Measurements from ENCODE around the gene INTS4. TPM values are rescaled to one million over a fixed set of nuclear protein-coding genes. Genes with fewer than 3 reads are reported as not detected.

The INTS4 gene
- total and polyA plus RNA-seq, 8 donors: 31.1 to 63.9 (median 51.9) TPM

DNA sequence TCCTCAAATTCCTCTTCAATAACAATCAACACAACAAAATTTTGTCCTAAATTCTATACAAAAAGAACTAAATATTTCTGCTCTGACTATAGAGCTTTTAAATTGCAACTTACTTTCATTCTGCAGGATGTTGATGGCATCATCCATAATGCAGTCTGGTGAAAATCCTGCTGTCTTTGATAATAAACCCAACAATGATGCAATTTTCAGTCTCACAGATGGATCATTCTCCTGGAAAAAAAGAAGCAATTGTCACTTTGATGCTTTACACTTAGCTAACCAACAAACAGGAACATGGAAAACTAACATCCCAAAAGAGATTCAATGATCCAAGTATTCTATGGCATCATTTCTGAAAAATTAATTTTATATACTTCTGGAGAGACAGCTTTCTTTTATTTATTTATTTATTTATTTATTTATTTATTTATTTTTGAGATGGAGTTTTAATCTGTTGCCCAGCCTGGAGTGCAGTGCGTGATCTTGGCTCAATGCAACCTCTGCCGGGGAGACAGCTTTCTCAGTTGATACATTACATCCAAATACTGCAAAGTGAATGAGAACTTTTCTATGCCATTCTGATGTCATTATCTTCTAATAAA lies 13.0 kb downstream of the INTS4 start:
- TF ChIP-seq, protein P1, sequence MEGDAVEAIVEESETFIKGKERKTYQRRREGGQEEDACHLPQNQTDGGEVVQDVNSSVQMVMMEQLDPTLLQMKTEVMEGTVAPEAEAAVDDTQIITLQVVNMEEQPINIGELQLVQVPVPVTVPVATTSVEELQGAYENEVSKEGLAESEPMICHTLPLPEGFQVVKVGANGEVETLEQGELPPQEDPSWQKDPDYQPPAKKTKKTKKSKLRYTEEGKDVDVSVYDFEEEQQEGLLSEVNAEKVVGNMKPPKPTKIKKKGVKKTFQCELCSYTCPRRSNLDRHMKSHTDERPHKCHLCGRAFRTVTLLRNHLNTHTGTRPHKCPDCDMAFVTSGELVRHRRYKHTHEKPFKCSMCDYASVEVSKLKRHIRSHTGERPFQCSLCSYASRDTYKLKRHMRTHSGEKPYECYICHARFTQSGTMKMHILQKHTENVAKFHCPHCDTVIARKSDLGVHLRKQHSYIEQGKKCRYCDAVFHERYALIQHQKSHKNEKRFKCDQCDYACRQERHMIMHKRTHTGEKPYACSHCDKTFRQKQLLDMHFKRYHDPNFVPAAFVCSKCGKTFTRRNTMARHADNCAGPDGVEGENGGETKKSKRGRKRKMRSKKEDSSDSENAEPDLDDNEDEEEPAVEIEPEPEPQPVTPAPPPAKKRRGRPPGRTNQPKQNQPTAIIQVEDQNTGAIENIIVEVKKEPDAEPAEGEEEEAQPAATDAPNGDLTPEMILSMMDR (IDR thresholded peaks at IDR 0.05): no peak
- Histone ChIP-seq H3K4me1 (no peaks in the 10 kb centered on the region), H3K27me3 (no peaks in the 10 kb centered on the region), H3K9me3 (no peaks in the 10 kb centered on the region), H3K27ac (no peak overlapping the region), H3K4me3 (no peak overlapping the region), H3K36me3 (peaks cover 0 to 53% of the 10 kb centered on the region in 2 donors)
- ATAC-seq: no peak
- no peak for DNase-seq
- intact Hi-C loops (cut with DNase I): no loop called here

DNA sequence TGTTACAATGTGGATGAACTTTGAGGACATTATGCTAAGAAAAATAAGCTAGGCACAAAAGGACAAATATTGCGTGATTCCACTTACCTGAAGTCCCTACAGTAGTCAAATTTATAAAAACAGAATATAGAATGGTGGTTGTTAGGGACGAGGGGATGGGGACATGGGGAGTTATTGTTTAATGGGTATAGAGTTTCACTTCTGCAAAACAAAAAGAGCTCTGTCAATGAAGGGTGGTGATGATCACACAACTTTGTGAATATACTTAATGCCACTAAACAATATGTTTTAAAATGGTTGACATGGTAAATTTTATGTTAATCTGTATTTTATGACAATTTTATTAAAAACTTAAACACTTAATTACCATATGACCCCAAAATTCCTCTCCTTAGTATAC lies 26.1 kb downstream of the INTS4 start:
- H3K27me3 ChIP-seq: no peaks in the 10 kb centered on the region
- ATAC-seq (no peak), DNase-seq (no peak)
- H3K27ac ChIP-seq: no peak overlapping the region
- no peak overlapping the region for H3K4me3 ChIP-seq
- no peaks in the 10 kb centered on the region for H3K4me1 ChIP-seq
- intact Hi-C loops (cut with DNase I): no loop called here
- peaks cover 0 to 19% of the 10 kb centered on the region in 2 donors for H3K36me3 ChIP-seq
- TF ChIP-seq, protein P1 (IDR thresholded peaks at IDR 0.05): no peak
- H3K9me3 ChIP-seq: no peaks in the 10 kb centered on the region

DNA sequence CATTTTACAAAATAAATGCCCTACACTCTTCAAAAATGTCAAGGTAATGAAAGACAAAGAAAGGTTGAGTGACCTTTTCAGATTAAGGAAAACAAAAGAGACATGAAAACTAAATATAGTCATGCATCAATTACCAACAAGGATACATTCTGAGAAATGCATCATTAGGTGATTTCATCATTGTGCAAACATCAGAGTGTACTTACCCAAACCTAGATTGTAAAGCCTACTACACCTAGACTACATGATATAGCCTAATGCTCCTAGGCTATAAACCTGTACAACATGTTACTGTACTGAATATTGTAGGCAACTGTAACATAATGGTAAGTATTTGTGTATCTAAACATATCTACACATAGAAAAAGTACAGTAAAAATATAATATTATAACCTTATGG lies 26.7 kb downstream of the INTS4 start:
- no peak overlapping the region for H3K27ac ChIP-seq
- DNase-seq (no peak), ATAC-seq (no peak)
- H3K27me3 ChIP-seq: no peaks in the 10 kb centered on the region
- TF ChIP-seq, protein P1 (IDR thresholded peaks at IDR 0.05): no peak
- no peak overlapping the region for H3K4me3 ChIP-seq
- intact Hi-C loops (cut with DNase I): no loop called here
- peaks cover 0 to 19% of the 10 kb centered on the region in 2 donors for H3K36me3 ChIP-seq
- H3K9me3 ChIP-seq: no peaks in the 10 kb centered on the region
- no peaks in the 10 kb centered on the region for H3K4me1 ChIP-seq

DNA sequence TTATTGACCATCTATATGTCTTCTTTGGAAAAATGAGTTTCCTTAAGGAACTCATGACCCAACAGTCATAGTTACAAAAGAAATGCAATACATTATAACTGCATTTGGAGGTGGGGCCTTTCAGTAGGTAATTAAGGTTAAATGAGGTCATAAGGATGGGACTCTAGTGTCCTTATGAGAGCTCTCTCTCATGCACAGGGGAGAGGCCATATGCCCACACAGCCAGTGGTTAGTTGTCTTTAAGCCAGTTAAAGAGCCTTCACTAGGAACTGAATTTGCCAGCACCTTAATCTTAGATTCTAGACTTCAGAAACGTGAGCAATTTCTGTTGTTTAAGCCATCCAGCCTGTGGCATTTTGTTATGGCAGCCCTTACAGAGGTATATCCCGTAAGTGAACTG lies 27.3 kb downstream of the INTS4 start:
- ATAC-seq: no peak
- Histone ChIP-seq H3K27ac (no peak overlapping the region), H3K27me3 (no peaks in the 10 kb centered on the region), H3K4me1 (no peaks in the 10 kb centered on the region), H3K4me3 (no peak overlapping the region), H3K9me3 (no peaks in the 10 kb centered on the region), H3K36me3 (peaks cover 0 to 19% of the 10 kb centered on the region in 2 donors)
- no peak for DNase-seq
- intact Hi-C loops (cut with DNase I): no loop called here
- TF ChIP-seq, protein P1 (IDR thresholded peaks at IDR 0.05): no peak

DNA sequence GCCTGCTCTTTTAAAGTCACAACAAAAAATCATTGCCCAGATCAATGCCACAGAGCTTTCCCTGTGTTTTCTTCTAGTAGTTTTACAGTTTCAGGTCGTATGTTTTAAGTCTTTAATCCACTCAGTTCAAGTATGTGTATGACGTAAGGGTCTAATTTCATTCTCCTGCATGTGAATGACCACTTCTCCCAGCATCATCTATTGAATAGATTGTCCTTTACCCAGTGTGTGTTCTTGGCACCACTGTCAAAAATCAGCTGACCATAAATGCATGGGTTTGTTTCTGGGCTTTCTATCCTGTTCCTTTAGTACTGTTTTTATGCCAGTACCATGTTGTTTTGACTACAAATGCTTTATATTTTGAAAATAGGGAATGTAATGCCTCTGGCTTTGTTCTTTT lies 28.1 kb downstream of the INTS4 start:
- ATAC-seq (no peak), DNase-seq (no peak)
- H3K27ac ChIP-seq: no peak overlapping the region
- H3K9me3 ChIP-seq: no peaks in the 10 kb centered on the region
- H3K4me1 ChIP-seq: no peaks in the 10 kb centered on the region
- H3K36me3 ChIP-seq: peaks cover 0 to 14% of the 10 kb centered on the region in 2 donors
- intact Hi-C loops (cut with DNase I): no loop called here
- H3K4me3 ChIP-seq: no peak overlapping the region
- TF ChIP-seq, protein P1 (IDR thresholded peaks at IDR 0.05): no peak
- H3K27me3 ChIP-seq: no peaks in the 10 kb centered on the region
